ENCODE results near the gene LOXL3. TPM values are rescaled to one million over a fixed set of nuclear protein-coding genes. Genes with fewer than 3 reads are reported as not detected.
"Not testable (repeated sequence)": the region's sequence is repeated elsewhere in the genome, so short reads cannot be mapped to it uniquely, and the experiment has no call there.

LOXL3 gene
- total RNA-seq, 1 donor from 2014 or later = 17.6 TPM

DNA sequence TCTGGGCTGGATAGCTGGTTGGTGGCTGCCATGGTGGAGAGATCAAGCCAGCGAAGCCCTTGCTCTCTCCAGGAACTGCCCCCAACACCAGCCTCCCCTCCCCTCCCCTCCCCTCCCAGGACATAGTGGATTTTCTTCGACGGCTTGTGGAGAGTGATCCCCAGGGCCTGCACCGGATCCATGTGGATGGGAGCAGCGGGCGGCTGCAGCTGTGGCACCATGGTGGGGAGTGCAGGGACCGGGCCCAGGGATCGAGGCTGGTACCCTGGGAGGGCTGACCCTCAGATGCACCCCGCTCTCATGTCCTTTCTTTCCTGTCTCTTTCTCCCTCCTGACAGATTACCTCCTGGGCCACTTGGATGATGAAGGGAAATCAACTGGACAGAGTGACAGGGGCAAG is 63.8 kb downstream of the LOXL3 start:
- Histone ChIP-seq H3K27me3 (ENCODE audit: insufficient read depth, low read length) (no peaks in the 10 kb centered on the region), H4K20me1 (ENCODE audit: insufficient read depth, low read length) (peaks cover 7% of the 10 kb centered on the region), H3K4me1 (ENCODE audit: insufficient read depth, low read length) (peaks cover 4% of the 10 kb centered on the region), H3K9ac (ENCODE audit: low read length) (no peak overlapping the region), H3K79me2 (ENCODE audit: insufficient read depth, low read length) (no peaks in the 10 kb centered on the region), H2AFZ (ENCODE audit: low read depth, low read length) (no peak overlapping the region), H3K4me2 (ENCODE audit: low read length) (no peak overlapping the region), H3K4me3 (ENCODE audit: insufficient read depth, low read depth, low read length) (no peak overlapping the region), H3K9me3 (ENCODE audit: insufficient read depth, low read depth, low read length) (no peaks in the 10 kb centered on the region), H3K36me3 (ENCODE audit: insufficient read depth, low read length) (peaks cover 6% of the 10 kb centered on the region), H3K27ac (ENCODE audit: low read depth, low read length) (no peak overlapping the region)
- Mint-ChIP-seq H3K27me3 (ENCODE audit: low read depth, unreplicated experiment) (no peaks in the 10 kb centered on the region), H3K36me3 (ENCODE audit: low read depth, unreplicated experiment) (peaks cover 35% of the 10 kb centered on the region), H3K4me1 (ENCODE audit: low read depth, unreplicated experiment) (peaks cover 9% of the 10 kb centered on the region), H3K27ac (ENCODE audit: unreplicated experiment) (no peak overlapping the region), H3K4me3 (ENCODE audit: unreplicated experiment) (no peak overlapping the region), H3K9me3 (ENCODE audit: unreplicated experiment) (no peaks in the 10 kb centered on the region)
- FAIRE-seq (no peak), DNase-seq (ENCODE audit: low read depth) (no peak)
- no peak for TF ChIP-seq EZH2 (IDR thresholded peaks at IDR 0.05; ENCODE audit: insufficient read depth, low read length)
- TF ChIP-seq, protein P1, sequence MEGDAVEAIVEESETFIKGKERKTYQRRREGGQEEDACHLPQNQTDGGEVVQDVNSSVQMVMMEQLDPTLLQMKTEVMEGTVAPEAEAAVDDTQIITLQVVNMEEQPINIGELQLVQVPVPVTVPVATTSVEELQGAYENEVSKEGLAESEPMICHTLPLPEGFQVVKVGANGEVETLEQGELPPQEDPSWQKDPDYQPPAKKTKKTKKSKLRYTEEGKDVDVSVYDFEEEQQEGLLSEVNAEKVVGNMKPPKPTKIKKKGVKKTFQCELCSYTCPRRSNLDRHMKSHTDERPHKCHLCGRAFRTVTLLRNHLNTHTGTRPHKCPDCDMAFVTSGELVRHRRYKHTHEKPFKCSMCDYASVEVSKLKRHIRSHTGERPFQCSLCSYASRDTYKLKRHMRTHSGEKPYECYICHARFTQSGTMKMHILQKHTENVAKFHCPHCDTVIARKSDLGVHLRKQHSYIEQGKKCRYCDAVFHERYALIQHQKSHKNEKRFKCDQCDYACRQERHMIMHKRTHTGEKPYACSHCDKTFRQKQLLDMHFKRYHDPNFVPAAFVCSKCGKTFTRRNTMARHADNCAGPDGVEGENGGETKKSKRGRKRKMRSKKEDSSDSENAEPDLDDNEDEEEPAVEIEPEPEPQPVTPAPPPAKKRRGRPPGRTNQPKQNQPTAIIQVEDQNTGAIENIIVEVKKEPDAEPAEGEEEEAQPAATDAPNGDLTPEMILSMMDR (IDR thresholded peaks at IDR 0.05; ENCODE audit: insufficient read depth, low read depth, low read length) = no peak

DNA sequence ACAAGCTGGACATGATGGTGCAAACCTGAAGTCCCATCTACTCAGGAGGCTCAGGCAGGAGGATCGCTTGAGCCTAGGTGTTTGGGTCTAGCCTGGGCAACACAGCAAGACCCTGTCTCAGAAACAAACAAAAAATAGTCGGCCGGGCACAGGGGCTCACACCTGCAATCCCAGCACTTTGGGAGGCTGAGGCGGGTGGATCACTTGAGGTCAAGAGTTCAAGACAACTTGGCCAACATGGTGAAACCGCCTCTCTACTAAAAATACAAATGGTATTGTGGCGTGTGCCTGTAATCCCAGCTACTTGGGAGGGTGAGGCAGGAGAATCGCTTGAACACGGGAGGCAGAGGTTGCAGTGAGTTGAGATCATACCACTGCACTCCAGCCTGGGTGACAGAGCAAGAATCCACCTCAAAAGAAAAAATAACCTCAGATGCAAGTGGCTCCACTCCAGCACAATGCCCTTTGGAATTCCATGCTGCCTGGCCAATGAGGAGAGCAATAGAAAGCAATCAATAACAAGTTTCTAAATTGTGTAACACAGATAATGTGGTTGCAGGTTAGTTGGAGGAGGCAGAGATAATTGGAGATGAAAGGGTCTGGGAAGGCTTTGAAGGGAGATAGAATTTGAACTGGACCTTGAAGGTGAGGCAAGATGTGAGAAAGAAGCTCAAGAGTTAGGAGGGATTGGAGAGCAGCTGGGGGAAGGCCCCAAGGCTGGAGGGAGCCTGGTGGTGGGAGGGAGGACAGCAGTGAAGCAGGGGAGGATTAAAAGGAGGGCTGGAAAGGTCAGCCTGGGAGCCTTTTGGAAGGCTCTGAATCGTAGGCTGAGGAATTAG is 64.9 kb downstream of the LOXL3 start:
- Histone ChIP-seq H3K27ac (ENCODE audit: low read depth, low read length) (no peak overlapping the region), H3K4me3 (ENCODE audit: insufficient read depth, low read depth, low read length) (no peak overlapping the region), H2AFZ (ENCODE audit: low read depth, low read length) (no peak overlapping the region), H3K9ac (ENCODE audit: low read length) (no peak overlapping the region), H3K36me3 (ENCODE audit: insufficient read depth, low read length) (peaks cover 6% of the 10 kb centered on the region), H3K4me2 (ENCODE audit: low read length) (no peak overlapping the region), H3K9me3 (ENCODE audit: insufficient read depth, low read depth, low read length) (no peaks in the 10 kb centered on the region), H3K79me2 (ENCODE audit: insufficient read depth, low read length) (no peaks in the 10 kb centered on the region), H3K27me3 (ENCODE audit: insufficient read depth, low read length) (no peaks in the 10 kb centered on the region), H3K4me1 (ENCODE audit: insufficient read depth, low read length) (peaks cover 4% of the 10 kb centered on the region), H4K20me1 (ENCODE audit: insufficient read depth, low read length) (peaks cover 7% of the 10 kb centered on the region)
- FAIRE-seq = no peak
- H3K27me3 Mint-ChIP-seq (ENCODE audit: low read depth, unreplicated experiment) = no peaks in the 10 kb centered on the region
- H3K4me3 Mint-ChIP-seq (ENCODE audit: unreplicated experiment) = peak overlapping the region; percentile 68
- TF ChIP-seq, protein P1 (IDR thresholded peaks at IDR 0.05; ENCODE audit: insufficient read depth, low read depth, low read length) = no peak
- TF ChIP-seq EZH2 (IDR thresholded peaks at IDR 0.05; ENCODE audit: insufficient read depth, low read length) = no peak
- H3K4me1 Mint-ChIP-seq (ENCODE audit: low read depth, unreplicated experiment) = peaks cover 9% of the 10 kb centered on the region
- no peaks in the 10 kb centered on the region for H3K9me3 Mint-ChIP-seq (ENCODE audit: unreplicated experiment)
- peak overlapping the region; percentile 27 for H3K27ac Mint-ChIP-seq (ENCODE audit: unreplicated experiment)
- DNase-seq (ENCODE audit: low read depth) = no peak
- peaks cover 36% of the 10 kb centered on the region for H3K36me3 Mint-ChIP-seq (ENCODE audit: low read depth, unreplicated experiment)

DNA sequence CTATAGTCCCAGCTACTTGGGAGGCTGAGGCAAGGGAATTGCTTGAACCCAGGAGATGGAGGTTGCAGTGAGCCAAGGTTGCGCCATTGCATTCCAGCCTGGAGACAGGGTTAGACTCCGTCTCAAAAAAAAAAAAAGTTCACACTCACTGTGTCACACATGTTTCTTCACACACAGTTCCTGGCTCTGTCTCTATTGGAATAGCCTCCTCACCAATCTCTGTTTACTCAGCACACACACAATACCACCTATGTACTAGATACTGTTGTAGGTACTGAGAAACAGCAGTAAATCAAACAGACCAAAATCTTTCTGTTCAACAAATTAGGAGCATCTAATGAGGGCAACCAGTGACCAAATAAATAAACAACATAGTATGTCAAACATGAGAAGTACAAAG is 67.6 kb downstream of the LOXL3 start:
- H3K9ac ChIP-seq (ENCODE audit: low read length) = no peak overlapping the region
- peaks cover 8% of the 10 kb centered on the region for H3K4me1 ChIP-seq (ENCODE audit: insufficient read depth, low read length)
- Mint-ChIP-seq H3K4me3 (ENCODE audit: unreplicated experiment) (peak overlapping the region; percentile 21), H3K4me1 (ENCODE audit: low read depth, unreplicated experiment) (peaks cover 8% of the 10 kb centered on the region), H3K36me3 (ENCODE audit: low read depth, unreplicated experiment) (peaks cover 18% of the 10 kb centered on the region), H3K27me3 (ENCODE audit: low read depth, unreplicated experiment) (no peaks in the 10 kb centered on the region), H3K27ac (ENCODE audit: unreplicated experiment) (no peak overlapping the region), H3K9me3 (ENCODE audit: unreplicated experiment) (no peaks in the 10 kb centered on the region)
- no peak overlapping the region for H3K4me3 ChIP-seq (ENCODE audit: insufficient read depth, low read depth, low read length)
- no peak overlapping the region for H3K4me2 ChIP-seq (ENCODE audit: low read length)
- no peak overlapping the region for H3K27ac ChIP-seq (ENCODE audit: low read depth, low read length)
- H3K27me3 ChIP-seq (ENCODE audit: insufficient read depth, low read length) = no peaks in the 10 kb centered on the region
- H2AFZ ChIP-seq (ENCODE audit: low read depth, low read length) = no peak overlapping the region
- peaks cover 13% of the 10 kb centered on the region for H4K20me1 ChIP-seq (ENCODE audit: insufficient read depth, low read length)
- peaks cover 20% of the 10 kb centered on the region for H3K79me2 ChIP-seq (ENCODE audit: insufficient read depth, low read length)
- DNase-seq (ENCODE audit: low read depth) = no peak
- no peaks in the 10 kb centered on the region for H3K9me3 ChIP-seq (ENCODE audit: insufficient read depth, low read depth, low read length)
- FAIRE-seq = no peak
- H3K36me3 ChIP-seq (ENCODE audit: insufficient read depth, low read length) = peaks cover 5% of the 10 kb centered on the region
- TF ChIP-seq EZH2 (IDR thresholded peaks at IDR 0.05; ENCODE audit: insufficient read depth, low read length) = no peak
- TF ChIP-seq, protein P1 (IDR thresholded peaks at IDR 0.05; ENCODE audit: insufficient read depth, low read depth, low read length) = no peak

DNA sequence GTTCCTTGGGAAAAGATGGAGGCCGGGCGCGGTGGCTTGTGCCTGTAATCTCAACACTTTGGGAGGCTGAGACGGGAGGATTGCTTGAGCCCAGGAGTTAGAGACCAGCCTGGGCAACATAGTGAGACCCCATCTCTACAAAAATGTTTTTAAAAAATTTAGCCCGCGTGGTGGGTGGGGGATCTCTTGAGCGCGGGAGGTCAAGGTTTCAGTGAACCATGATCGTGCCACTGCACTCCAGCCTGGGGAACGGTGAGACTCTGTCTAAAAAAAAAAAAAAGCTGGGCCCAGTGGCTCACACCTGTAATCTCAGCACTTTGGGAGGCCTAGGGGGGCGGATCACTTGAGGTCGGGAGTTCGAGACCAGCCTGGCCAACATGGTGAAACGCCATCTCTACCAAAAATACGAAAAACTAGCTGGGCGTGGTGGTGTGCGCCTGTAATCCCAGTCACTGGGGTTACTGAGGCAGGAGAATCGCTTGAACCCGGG is 70.0 kb downstream of the LOXL3 start:
- peak overlapping the region; percentile 88 for H3K9ac ChIP-seq (ENCODE audit: low read length)
- peak overlapping the region; percentile 95 for H2AFZ ChIP-seq (ENCODE audit: low read depth, low read length)
- H4K20me1 ChIP-seq (ENCODE audit: insufficient read depth, low read length) = peaks cover 13% of the 10 kb centered on the region
- H3K4me1 Mint-ChIP-seq (ENCODE audit: low read depth, unreplicated experiment); H3K9me3 Mint-ChIP-seq (ENCODE audit: unreplicated experiment); H3K9me3 ChIP-seq (ENCODE audit: insufficient read depth, low read depth, low read length); FAIRE-seq; H3K36me3 ChIP-seq (ENCODE audit: insufficient read depth, low read length); H3K27me3 Mint-ChIP-seq (ENCODE audit: low read depth, unreplicated experiment); DNase-seq (ENCODE audit: low read depth); H3K36me3 Mint-ChIP-seq (ENCODE audit: low read depth, unreplicated experiment); H3K27ac ChIP-seq (ENCODE audit: low read depth, low read length); H3K27me3 ChIP-seq (ENCODE audit: insufficient read depth, low read length): not testable (repeated sequence)
- peak overlapping the region; percentile 97 for H3K4me3 ChIP-seq (ENCODE audit: insufficient read depth, low read depth, low read length)
- peak overlapping the region; percentile 97 for H3K4me2 ChIP-seq (ENCODE audit: low read length)
- peaks cover 15% of the 10 kb centered on the region for H3K4me1 ChIP-seq (ENCODE audit: insufficient read depth, low read length)
- H3K79me2 ChIP-seq (ENCODE audit: insufficient read depth, low read length) = peaks cover 37% of the 10 kb centered on the region
- Mint-ChIP-seq H3K27ac (ENCODE audit: unreplicated experiment) (peak overlapping the region; percentile 89), H3K4me3 (ENCODE audit: unreplicated experiment) (peak overlapping the region; percentile 98)

Data from astrocyte (in vitro differentiated cells and primary cell).